Omental fat pad (tissue), 4 donors: ENCODE results near the gene CXCL9. TPM values are rescaled to one million over a fixed set of nuclear protein-coding genes. Genes with fewer than 3 reads are reported as not detected.

Source experiments
- ATAC-seq: fragments of 150-250 bp; one replicate; pipeline ENCODE4 v1.9.1; 2016; ENCODE audit warnings: mild to moderate bottlenecking, moderate library complexity; ENCODE audit not compliant: low FRiP score
- DNase-seq: peaks from one replicate; pipeline ENCODE4 v3.0.0-alpha.2; 2019; ENCODE audit warnings: low spot score
- CTCF ChIP-seq, 3 donors: fragments of 450-650 bp; IDR thresholded peaks; one replicate each; pipeline ENCODE4 v1.5.1; 2016 to 2017; ENCODE audit warnings: antibody characterized with exemption in 3 of 3, mild to moderate bottlenecking in 3 of 3, moderate library complexity in 2 of 3
- total RNA-seq, 4 donors: library from RNA; depleted of rRNA; stranded (reverse); fragments of >200 nt; gene quantifications; one replicate each; pipeline ENCODE4 v1.1.0, GENCODE V29; 2016

CXCL9 gene
- total RNA-seq, 4 donors from 2014 or later: 0.74 to 5.2 (median 1.8) TPM; not detected in 1

GRCh38 chr4:76022677-76023076 lies 15.4 kb upstream of the CXCL9 start:
- DNase-seq (no peak), ATAC-seq (no peak)
- TF ChIP-seq CTCF (IDR thresholded peaks at IDR 0.05): no peak

- no peak for TF ChIP-seq CTCF (IDR thresholded peaks at IDR 0.05)
- ATAC-seq: no peak
- no peak for DNase-seq
Measured at GRCh38 chr4:76022031-76022430, 14.7 kb upstream of the CXCL9 start.

- no peak for DNase-seq
- ATAC-seq: no peak
- no peak for TF ChIP-seq CTCF (IDR thresholded peaks at IDR 0.05)
Measured at GRCh38 chr4:76017056-76017686, 9.9 kb upstream of the CXCL9 start.

- no peak for TF ChIP-seq CTCF (IDR thresholded peaks at IDR 0.05)
- ATAC-seq (no peak), DNase-seq (no peak)
Measured at GRCh38 chr4:76016393-76016792, 9.1 kb upstream of the CXCL9 start.

DNA sequence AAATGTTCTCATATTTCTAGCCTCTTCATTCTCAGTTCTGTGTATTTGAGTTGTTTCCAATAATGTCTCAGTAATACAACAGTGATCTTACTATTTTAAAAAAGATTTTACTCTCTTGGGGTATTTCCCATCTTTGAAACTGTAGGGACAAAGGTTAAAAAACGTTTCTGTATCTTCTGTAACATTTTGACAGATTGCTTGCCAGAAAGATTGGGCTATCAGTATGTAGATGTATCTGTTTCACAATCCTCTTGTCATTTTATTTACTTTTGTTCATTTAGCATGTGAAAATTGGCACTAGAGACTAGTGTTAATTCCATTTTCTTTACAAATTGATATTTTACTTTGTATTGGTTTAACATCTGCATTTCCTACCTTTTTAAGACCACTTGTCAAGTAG lies 6.2 kb upstream of the CXCL9 start:
- no peak for ATAC-seq
- TF ChIP-seq CTCF (IDR thresholded peaks at IDR 0.05): no peak
- DNase-seq: no peak

- no peak for TF ChIP-seq CTCF (IDR thresholded peaks at IDR 0.05)
- no peak for ATAC-seq
- no peak for DNase-seq
Measured at GRCh38 chr4:76012388-76012801, 5.1 kb upstream of the CXCL9 start.

DNA sequence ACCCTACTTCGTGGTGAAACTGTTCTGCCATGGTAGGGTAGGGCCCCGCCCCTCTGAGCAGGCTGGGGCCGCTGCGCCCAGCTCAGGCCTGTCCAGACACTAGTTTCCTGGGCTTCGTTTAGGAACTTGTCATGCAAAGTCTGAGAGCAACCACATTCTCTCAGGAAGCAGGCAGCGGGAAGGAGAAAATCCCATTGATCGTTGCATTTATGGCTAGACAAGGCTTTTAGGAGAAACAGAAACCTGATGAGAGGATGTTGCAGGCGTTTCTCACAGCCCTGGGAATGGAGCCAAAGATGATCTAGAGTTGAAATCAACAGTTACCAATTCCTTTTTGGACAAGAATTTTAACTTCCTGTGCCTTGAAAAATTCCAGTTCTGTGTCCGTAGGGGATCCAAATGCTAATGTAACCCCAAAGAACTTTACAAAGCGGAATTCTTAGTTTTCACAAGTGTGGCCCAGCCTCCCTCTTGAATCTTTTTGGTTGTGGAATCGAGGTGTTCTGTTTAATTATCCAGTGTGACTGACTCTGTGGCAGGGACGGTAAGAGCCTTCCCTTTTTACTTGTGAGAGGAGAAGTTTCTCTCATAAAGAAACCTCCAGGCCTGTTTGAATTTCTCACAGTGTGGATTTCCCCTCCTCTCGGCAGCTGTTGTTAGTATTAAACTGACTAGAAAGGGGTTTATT lies 4.5 kb upstream of the CXCL9 start:
- peak; percentile 53 for ATAC-seq

More for the DNA sequence above, 4.5 kb upstream of the CXCL9 start:
- DNase-seq: no peak
- no peak for TF ChIP-seq CTCF (IDR thresholded peaks at IDR 0.05)
